DMS153 treated with DMSO at 0.1 percent for 48 hours (cell line): ENCODE results near the gene KLHDC9.

Experiments
- DNase-seq: peaks from one replicate; lab custom pipeline; 2025; ENCODE audit not compliant: unreplicated experiment; lab: John Stamatoyannopoulos, UW

The KLHDC9 gene

DNA sequence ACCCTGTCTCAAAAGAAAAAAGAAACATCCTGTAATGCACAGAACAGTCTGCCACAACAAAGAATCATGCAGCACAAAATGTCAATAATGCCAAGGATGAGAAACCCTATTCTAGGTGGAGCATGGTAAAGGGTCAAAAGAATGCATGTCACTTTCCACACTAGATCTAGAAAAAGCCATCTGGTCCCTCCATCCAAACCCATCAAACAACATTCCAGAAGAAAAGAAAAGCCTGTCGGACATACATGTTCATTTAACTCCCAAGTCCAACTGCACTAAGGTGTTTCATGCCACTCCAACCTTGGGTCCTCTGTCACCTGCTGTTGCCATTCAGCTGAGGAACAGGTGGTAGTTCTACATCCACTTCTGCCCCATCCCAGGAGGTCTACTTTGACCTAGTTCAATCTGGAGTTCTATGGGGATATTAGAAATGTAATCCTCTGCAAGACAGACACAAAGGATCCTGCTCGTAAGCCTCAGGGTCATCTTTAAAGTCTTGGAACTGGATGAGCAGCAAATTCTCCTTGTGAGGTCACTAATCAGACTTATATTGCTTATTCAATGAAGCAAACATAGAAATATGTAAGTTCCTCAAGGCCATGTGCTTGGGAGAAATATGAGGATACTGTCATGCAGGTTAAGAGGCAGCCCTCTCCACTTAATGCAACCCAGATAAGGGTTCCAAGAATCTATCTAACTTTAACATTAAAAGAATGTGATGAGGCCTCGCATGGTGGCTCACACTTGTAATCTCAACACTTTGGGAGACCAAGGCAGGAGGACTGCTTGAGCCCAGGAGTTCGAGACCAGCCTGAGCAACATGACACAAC lies 30.6 kb downstream of the KLHDC9 start:
- no peak for DNase-seq

GRCh38 chr1:161130266-161130665 lies 32.1 kb downstream of the KLHDC9 start:
- DNase-seq, result no peak

DNA sequence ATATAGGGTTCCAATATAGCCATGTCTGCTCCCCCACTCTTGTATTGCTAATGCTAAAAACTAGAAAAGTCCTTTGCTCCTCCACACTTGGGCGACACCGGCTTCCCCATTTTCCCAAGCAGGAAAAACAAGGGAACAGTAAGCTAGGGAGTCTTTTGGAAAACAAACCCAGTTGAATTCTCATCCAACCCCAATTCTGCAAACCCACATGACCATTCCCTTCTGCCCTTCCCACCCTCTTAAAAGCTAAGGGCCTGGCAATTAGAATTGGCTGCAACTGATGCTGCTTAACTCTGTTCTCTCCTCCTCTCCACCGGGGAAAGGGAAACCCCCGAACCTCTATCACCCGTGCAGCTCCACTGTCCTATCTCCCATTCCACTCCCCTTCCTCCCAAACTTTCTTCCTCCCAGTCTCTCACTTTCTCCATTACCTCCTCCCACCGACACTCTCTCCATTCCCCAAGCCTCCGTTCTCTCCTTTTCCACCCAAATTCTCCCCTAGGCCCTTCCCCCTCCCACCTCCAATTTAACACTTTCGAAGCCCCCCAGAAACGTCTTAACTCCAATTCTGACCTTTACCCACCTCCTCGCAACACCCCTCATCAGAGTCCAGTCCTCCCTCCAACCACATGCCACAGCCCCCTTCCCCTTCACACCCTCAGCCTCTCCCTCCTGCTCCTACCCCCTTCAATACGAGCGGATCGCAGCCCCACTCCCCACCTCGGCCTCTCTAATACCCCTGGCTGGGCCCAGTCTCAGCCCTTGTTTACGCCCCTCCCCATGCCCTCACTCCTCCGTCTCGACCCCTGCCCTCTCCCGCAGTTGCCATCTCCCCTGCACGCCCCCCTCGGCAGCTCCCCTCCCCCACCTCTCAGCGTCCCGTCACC lies 33.6 kb downstream of the KLHDC9 start:
- DNase-seq, result no peak

GRCh38 chr1:161132410-161133219 lies 34.5 kb downstream of the KLHDC9 start, which contains the start of gene DEDD:
Gene DEDD, minus strand, starts transcription at chr1:161132667. Its CDS starts 8,205 bp downstream, at chr1:161124462.
- DNase-seq, result peak; percentile 95

DNA sequence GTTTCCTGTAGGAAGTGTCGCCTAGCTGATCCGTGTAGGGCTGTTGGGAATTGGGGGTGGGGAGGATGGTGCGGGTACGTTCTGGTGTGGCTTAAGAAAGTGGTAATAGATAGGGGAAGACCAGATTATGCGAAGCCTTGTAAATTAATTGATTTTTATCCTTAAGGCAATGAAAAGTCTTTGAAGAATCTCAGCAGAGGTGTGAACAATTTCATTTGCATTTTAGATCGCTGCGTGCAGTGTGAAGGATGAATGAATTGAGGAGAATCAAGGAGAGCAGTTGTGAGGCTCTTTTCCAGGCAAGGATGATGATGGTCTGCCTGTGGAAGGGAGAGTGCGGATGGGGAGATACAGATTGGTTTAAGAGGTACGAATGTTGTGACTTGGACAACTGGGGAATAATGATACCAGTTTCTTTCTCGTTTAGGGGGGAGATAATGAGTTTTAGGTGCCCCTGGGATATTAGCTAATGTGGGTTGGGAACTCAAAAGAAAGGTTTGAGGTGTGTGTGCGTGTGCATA lies 35.1 kb downstream of the KLHDC9 start:
- no peak for DNase-seq

DNA sequence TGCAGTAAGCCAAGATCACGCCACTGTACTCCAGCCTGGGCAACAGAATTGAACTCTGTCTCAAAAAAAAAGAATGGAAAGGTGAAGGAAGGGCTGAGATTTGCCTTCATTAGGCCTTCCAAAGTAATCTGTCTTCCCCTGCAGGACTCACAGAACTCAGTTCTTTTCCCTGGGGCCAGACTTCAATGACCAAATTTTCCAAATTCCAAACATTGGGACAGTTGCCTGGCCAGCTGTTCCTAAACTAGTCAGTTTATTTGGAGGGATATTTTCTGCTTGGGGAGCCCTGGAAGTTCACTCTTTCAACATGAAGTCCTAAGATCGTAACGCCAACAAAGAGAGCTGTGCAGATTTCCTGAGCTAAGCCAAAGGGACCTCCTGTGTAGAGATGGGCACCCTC lies 39.7 kb downstream of the KLHDC9 start:
- no peak for DNase-seq

DNA sequence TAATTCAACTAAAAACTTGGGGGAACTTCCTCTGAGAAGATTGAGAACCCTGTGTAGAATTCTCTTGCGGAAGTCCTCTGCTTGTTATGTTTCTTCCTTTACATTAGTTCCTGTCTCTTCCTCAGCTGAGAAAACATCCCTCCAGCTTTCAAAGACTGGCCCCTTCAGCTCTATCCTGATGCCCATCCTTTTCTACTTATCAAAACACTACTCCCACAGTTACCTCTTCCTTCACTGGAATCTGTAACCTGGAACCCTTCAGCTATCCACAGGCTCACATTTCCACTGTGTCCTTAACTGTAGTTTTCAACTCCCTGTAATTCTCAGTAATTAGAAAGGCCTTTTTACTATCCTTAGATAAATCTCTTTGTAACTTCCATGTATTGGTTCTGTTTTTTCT lies 40.3 kb downstream of the KLHDC9 start:
- DNase-seq, result no peak

GRCh38 chr1:161139766-161140165 lies 41.6 kb downstream of the KLHDC9 start:
- DNase-seq, result peak; percentile 61

GRCh38 chr1:161140755-161141400 lies 42.7 kb downstream of the KLHDC9 start:
- no peak for DNase-seq

DNA sequence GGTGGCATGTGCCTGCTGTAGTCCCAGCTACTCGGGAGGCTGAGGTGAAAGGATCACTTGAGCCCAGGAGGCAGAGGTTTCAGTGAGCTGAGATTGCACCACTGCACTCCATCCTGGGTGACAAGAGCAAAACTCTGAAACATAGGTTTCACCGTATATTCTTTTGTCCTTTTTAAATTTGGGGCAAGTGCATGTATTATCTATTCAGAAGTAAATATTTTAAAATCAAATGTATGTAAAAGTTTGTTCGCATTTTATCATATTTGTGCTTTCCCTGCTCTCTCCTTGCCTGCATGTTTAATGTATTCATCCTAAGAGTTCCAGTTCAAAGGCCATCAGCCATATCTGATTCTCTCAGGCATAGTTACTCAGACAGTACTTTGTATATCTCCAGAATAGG lies 47.7 kb downstream of the KLHDC9 start:
- no peak for DNase-seq
